Stimulated activated CD8-positive, alpha-beta memory T cell treated with anti-CD3 and anti-CD28 coated beads, Interleukin-4, amount 100 ng/mL, for 1 hour (primary cell): ENCODE results near the gene LIPN.

ENCODE experiments used
- DNase-seq, 2 donors: peaks; one replicate each; pipeline ENCODE4 v3.0.0-alpha.2; 2020; ENCODE audit warnings: low read depth in 2 of 2, low spot score in 1 of 2

The LIPN gene

GRCh38 chr10:88826388-88826787 lies 66.6 kb downstream of the LIPN start:
- DNase-seq: no peak

- no peak for DNase-seq
Measured at GRCh38 chr10:88827671-88828070, 67.9 kb downstream of the LIPN start.

- no peak for DNase-seq
Measured at GRCh38 chr10:88828310-88828709, 68.5 kb downstream of the LIPN start.
